K562 (cell line): ENCODE results near the gene MVD. TPM values are rescaled to one million over a fixed set of nuclear protein-coding genes. Genes with fewer than 3 reads are reported as not detected.

ENCODE experiments used
- ATF1 ChIP-seq, 2 experiments: fragments of 450-650 bp in 1 of 2; IDR thresholded peaks; 2 replicates each; pipeline ENCODE4 v1.6.1; 2016; ENCODE audit warnings: missing compliant biosample characterization in 1 of 2, missing genetic modification characterization in 1 of 2
- ATF7 ChIP-seq: fragments of 450-650 bp; IDR thresholded peaks from 2 replicates; pipeline ENCODE4 v1.7.1; 2014; ENCODE audit warnings: mild to moderate bottlenecking, moderate library complexity
- CBX2 ChIP-seq: fragments of 200-600 bp; sonication (generic); IDR thresholded peaks from one replicate; pipeline ENCODE4 v1.6.1; 2012; ENCODE audit warnings: mild to moderate bottlenecking, low read length, inconsistent platforms; ENCODE audit not compliant: insufficient read depth, poor library complexity, severe bottlenecking
- CREB1 ChIP-seq, 2 experiments: sonication (generic) in 1 of 2; formaldehyde crosslinking in 1 of 2; IDR thresholded peaks; 2 replicates each; pipeline versions ENCODE4 v1.6.1 to v1.8.0; 2012 to 2022; ENCODE audit warnings: inconsistent platforms in 1 of 2, mild to moderate bottlenecking in 1 of 2, missing genetic modification reagents in 1 of 2, moderate library complexity in 1 of 2
- FOSL1 ChIP-seq: fragments of 200-800 bp; sonication (Bioruptor generic); conservative IDR thresholded peaks from 2 replicates; pipeline ENCODE4 v1.6.1; 2016; ENCODE audit warnings: missing genetic modification characterization, missing compliant biosample characterization
- HNRNPH1 ChIP-seq: fragments of 200-400 bp; formaldehyde crosslinking; optimal IDR thresholded peaks from 2 replicates; pipeline ENCODE3; 2017; ENCODE audit warnings: low read depth, mild to moderate bottlenecking, low read length, moderate library complexity
- HNRNPL ChIP-seq: fragments of 200-400 bp; formaldehyde crosslinking; IDR thresholded peaks from 2 replicates; pipeline ENCODE4 v1.6.1; 2017; ENCODE audit warnings: low read depth, mild to moderate bottlenecking, low read length
- HNRNPLL ChIP-seq: fragments of 200-400 bp; formaldehyde crosslinking; IDR thresholded peaks from 2 replicates; pipeline ENCODE4 v1.6.1; 2017; ENCODE audit warnings: low read length, low read depth, mild to moderate bottlenecking; ENCODE audit not compliant: poor library complexity, severe bottlenecking
- KDM2B ChIP-seq: fragments of 250-450 bp; sonication (Bioruptor Pico); IDR thresholded peaks from 2 replicates; pipeline ENCODE4 v1.8.0; 2021; ENCODE audit warnings: mild to moderate bottlenecking, moderate library complexity
- KLF6 ChIP-seq: fragments of 250-450 bp; sonication (Bioruptor Pico); IDR thresholded peaks from 2 replicates; pipeline ENCODE4 v1.4.0; 2020; ENCODE audit warnings: mild to moderate bottlenecking, moderate library complexity, borderline replicate concordance
- MAFF ChIP-seq: IDR thresholded peaks from 2 replicates; pipeline ENCODE4 v1.6.1; 2012; ENCODE audit warnings: low read length, improper control_type of control experiment
- POU5F1 ChIP-seq: fragments of 150-350 bp; IDR thresholded peaks from 2 replicates; pipeline ENCODE4 v1.6.1; 2014; ENCODE audit warnings: borderline replicate concordance, low read length, low read depth, mild to moderate bottlenecking; ENCODE audit not compliant: partially characterized antibody
- PTBP1 ChIP-seq: fragments of 200-400 bp; formaldehyde crosslinking; IDR thresholded peaks from 2 replicates; pipeline ENCODE4 v1.6.1; 2017; ENCODE audit warnings: low read depth, low read length
- RFX5 ChIP-seq: IDR thresholded peaks from 2 replicates; pipeline ENCODE4 v1.6.1; 2011; ENCODE audit warnings: low read depth, mild to moderate bottlenecking, improper control_type of control experiment, low read length
- RUNX1 ChIP-seq: sonication (generic); IDR thresholded peaks from 2 replicates; pipeline ENCODE4 v1.6.1; 2016; ENCODE audit warnings: antibody characterized with exemption, low read depth
- SIN3A ChIP-seq, 2 experiments: fragments of 150-350 bp in 1 of 2; IDR thresholded peaks; 2 replicates each; pipeline ENCODE4 v1.6.1; 2011 to 2016; ENCODE audit warnings: borderline replicate concordance in 2 of 2, low read depth in 2 of 2, low read length in 2 of 2, mild to moderate bottlenecking in 2 of 2, moderate library complexity in 2 of 2; ENCODE audit not compliant: control insufficient read depth in 1 of 2
- ZNF217 ChIP-seq: sonication (generic); formaldehyde crosslinking; IDR thresholded peaks from 2 replicates; pipeline ENCODE4 v1.8.0; 2022; ENCODE audit warnings: mild to moderate bottlenecking, missing genetic modification reagents
- ZNF347 ChIP-seq: fragments of 450-650 bp; formaldehyde crosslinking; IDR thresholded peaks from 2 replicates; pipeline ENCODE4 v1.4.0; 2020; ENCODE audit warnings: low read depth, mild to moderate bottlenecking, moderate library complexity
- ZNF445 ChIP-seq: fragments of 250-450 bp; sonication (Bioruptor Pico); IDR thresholded peaks from 2 replicates; pipeline ENCODE4 v1.4.0; 2020; ENCODE audit warnings: low read depth, mild to moderate bottlenecking, moderate library complexity
- ZNF586 ChIP-seq: fragments of 450-650 bp; formaldehyde crosslinking; conservative IDR thresholded peaks from 2 replicates; pipeline ENCODE4 v1.4.0; 2020; ENCODE audit warnings: mild to moderate bottlenecking, moderate library complexity
- ZNF644 ChIP-seq: fragments of 200-800 bp; sonication (Bioruptor generic); IDR thresholded peaks from 2 replicates; pipeline ENCODE4 v1.6.1; 2016; ENCODE audit warnings: low read depth, missing genetic modification characterization, missing compliant biosample characterization
- ZNF695 ChIP-seq: fragments of 450-650 bp; formaldehyde crosslinking; IDR thresholded peaks from 2 replicates; pipeline ENCODE4 v1.4.0; 2020; ENCODE audit warnings: mild to moderate bottlenecking, moderate library complexity
- ZNF707 ChIP-seq: fragments of 250-450 bp; sonication (Bioruptor Pico); conservative IDR thresholded peaks from 2 replicates; pipeline ENCODE4 v1.8.0; 2022; ENCODE audit warnings: inconsistent platforms, mild to moderate bottlenecking, moderate library complexity
- ZNF830 ChIP-seq: fragments of 250-450 bp; sonication (Bioruptor Pico); IDR thresholded peaks from 2 replicates; pipeline ENCODE4 v1.5.0; 2021; ENCODE audit warnings: mild to moderate bottlenecking
- polyA plus RNA-seq, 8 experiments: library from polyadenylated mRNA; depleted of rRNA in 4 of 8; stranded (reverse) in 5 of 8; unstranded in 3 of 8; fragments of >200 nt; fragmentation: Nextera tagmentation in 2 of 8; fragmentation: Illumina TruSeq in 1 of 8; extraction: Ambion mirVana in 2 of 8; extraction: Trizol in 1 of 8; gene quantifications; 2 replicates each; pipeline versions ENCODE4 v1.2.1 to v1.2.3, GENCODE V29; 2011 to 2014; ENCODE audit warnings: inconsistent platforms in 1 of 8, missing spikeins in 1 of 8
- total RNA-seq, 7 experiments: library from RNA; depleted of rRNA in 6 of 7; stranded (reverse); fragments of >200 nt in 6 of 7; fragmentation: Illumina TruSeq in 2 of 7; extraction: Trizol in 2 of 7; gene quantifications; 2 replicates each; pipeline versions ENCODE4 v1.2.1 to v1.2.3, GENCODE V29; 2011 to 2021; ENCODE audit warnings: low replicate concordance in 1 of 7
- TF ChIP-seq, protein P1 (sequence below): fragments of 250-450 bp; sonication (Bioruptor Pico); IDR thresholded peaks from 2 replicates; pipeline ENCODE4 v1.5.0; 2021; ENCODE audit warnings: mild to moderate bottlenecking, moderate library complexity

The MVD gene
- total and polyA plus RNA-seq, 9 of the 15 experiments (the other 6 are each of a cell fraction or from before 2014, with no cell fraction given) = 12.2 to 141 (median 45.3) TPM

DNA sequence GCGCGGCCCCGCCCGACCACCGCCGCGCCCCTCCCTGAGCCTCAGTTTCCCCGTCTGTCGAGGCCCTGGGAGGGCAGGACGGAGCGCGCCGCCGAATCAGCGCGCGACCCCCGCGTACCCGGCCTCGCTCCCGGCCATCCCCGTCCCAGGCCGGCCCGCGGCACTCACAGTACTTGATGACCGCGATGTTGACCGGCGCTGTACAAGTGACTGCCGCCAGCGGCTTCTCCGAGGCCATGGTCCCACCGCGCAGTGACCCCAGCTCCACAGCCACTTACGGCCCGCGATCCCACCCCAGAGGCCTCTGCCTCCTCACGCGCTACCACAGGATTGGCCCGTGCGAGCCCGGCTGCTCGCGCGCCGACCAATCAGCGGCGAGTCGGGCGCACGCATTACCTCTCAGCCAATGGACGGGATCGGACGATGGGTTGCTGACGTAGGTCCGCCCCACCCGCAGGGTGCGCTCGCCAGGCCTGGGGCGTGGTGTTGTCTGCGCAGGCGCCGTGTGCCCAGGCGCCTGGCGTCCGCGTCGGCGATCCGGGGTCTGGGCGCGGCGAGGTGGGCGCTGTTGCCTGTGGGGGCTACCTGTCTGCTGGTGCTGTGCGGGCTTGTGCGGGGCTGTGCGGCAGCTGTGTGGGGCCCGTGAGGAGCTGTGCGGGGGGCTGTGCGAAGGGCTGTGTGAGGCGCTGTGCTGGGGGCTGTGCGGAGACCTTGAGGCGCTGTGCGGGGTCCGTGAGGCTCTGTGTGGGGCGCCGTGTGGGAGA lies at the start of gene MVD (continued):
- TF ChIP-seq SIN3A (IDR thresholded peaks at IDR 0.05; ENCODE audit: borderline replicate concordance in 2 of 2, control insufficient read depth in 1 of 2, low read depth in 2 of 2, low read length in 2 of 2) (peak in 1 of 2 experiments; percentile 71; a peak in 1 of 4 replicates), ZNF586 (CRISPR knock-in tag) (no peak), KDM2B (CRISPR knock-in tag) (peak; percentile 83), HNRNPH1 (no peak), FOSL1 (no peak), ZNF644 (tag) (no peak), ZNF217 (CRISPR knock-in tag) (no peak), HNRNPL (peak; percentile 68), RFX5 (0 out of 2 replicates have a peak, but pooled peaks have one; percentile 39), POU5F1 (no peak), HNRNPLL (peak; percentile 75), CBX2 (no peak), ZNF830 (CRISPR knock-in tag) (no peak), MAFF (no peak), ZNF695 (no peak), KLF6 (no peak), ATF1 (CRISPR knock-in tag; IDR thresholded peaks at IDR 0.05) (peak; percentile 82), ATF1 (tag; IDR thresholded peaks at IDR 0.05) (peak; percentile 98), CREB1 (IDR thresholded peaks at IDR 0.05) (peak; percentile 94), CREB1 (CRISPR knock-in tag; IDR thresholded peaks at IDR 0.05) (peak; percentile 97), ATF7 (peak; percentile 93), PTBP1 (0 out of 2 replicates have a peak, but pooled peaks have one; percentile 45), ZNF707 (no peak), ZNF347 (CRISPR knock-in tag) (no peak), ZNF445 (CRISPR knock-in tag) (no peak), RUNX1 (0 out of 2 replicates have a peak, but pooled peaks have one; percentile 43)
- TF ChIP-seq, protein P1, sequence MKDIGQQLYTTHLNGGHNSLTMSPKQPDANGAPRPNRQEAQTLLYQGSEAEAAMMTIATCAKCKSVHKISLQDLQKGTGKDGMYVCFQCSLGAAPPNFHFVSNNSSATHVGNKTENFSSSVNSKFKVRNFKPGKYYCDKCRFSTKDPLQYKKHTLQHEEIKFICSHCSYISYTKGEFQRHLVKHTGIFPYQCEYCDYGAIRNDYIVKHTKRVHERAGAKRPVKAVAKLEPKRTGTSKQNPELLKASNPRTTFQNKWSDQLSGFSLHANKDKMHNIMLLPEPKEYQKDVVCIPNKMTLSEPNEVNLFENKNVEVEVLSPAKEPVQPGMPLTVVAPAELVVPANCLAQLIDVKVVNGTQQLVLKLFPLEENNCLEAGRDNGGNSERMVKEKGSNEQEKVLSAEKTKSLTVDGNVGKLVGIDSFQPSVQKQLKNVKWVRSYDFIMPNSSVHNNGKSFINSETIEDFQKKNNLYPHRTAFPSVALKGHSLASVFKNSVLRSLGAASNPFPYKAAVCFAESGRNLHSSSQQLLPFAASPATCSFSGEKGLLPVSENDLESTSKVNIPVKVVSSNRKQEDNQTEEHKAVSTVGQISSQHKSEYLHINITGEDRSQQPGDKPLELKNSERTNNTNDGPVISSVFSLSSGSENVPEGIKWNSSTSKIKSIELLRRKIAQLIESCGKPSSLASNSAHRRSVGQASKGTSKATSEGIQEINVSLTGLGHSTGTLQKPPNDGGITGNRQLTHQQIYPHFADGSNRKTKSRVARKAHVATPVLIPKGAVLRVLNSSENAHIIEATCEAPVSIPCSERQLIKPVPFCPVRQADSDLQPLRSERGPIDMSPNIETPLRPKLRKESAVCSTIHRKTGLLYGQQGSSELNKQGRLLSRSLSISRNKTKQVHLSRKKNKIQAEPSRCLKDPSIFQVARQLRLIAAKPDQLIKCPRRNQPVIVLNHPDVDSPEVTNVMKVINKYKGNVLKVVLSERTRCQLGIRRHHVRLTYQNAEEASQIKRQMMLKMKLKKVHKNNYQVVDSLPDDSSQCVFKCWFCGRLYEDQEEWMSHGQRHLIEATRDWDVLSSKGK (CRISPR knock-in tag) = no peak
